H9 (cell line): ENCODE results near the gene ZNF230. TPM values are rescaled to one million over a fixed set of nuclear protein-coding genes. Genes with fewer than 3 reads are reported as not detected.

ENCODE experiments used
- DNase-seq: peaks from one replicate; pipeline ENCODE4 v3.0.0-alpha.2; 2017
- H2AFZ ChIP-seq: one replicate; pipeline ENCODE4 v1.6.1; 2013; ENCODE audit warnings: mild to moderate bottlenecking, low read length, control low read depth, moderate library complexity
- H2AK5ac ChIP-seq: 2 replicates; pipeline ENCODE4 v1.6.1; 2013; ENCODE audit warnings: low read length, control low read depth, mixed read lengths; ENCODE audit not compliant: insufficient read length
- H2BK120ac ChIP-seq: one replicate; pipeline ENCODE4 v1.6.1; 2013; ENCODE audit warnings: low read depth, mild to moderate bottlenecking, low read length, control low read depth, inconsistent platforms; ENCODE audit not compliant: poor library complexity, severe bottlenecking
- H2BK12ac ChIP-seq: 2 replicates; pipeline ENCODE4 v1.6.1; 2013; ENCODE audit warnings: low read length, control low read depth, mixed read lengths, low read depth; ENCODE audit not compliant: insufficient read length
- H2BK15ac ChIP-seq: 2 replicates; pipeline ENCODE4 v1.6.1; 2013; ENCODE audit warnings: low read depth, low read length, control low read depth
- H2BK20ac ChIP-seq: one replicate; pipeline ENCODE4 v1.6.1; 2013; ENCODE audit warnings: low read depth, mild to moderate bottlenecking, low read length, control low read depth, inconsistent platforms; ENCODE audit not compliant: poor library complexity, severe bottlenecking
- H2BK5ac ChIP-seq: 2 replicates; pipeline ENCODE4 v1.6.1; 2013; ENCODE audit warnings: low read length, control low read depth, mixed read lengths; ENCODE audit not compliant: insufficient read length
- H3K14ac ChIP-seq: 2 replicates; pipeline ENCODE4 v1.6.1; 2013; ENCODE audit warnings: low read length, control low read depth; ENCODE audit not compliant: insufficient read depth
- H3K18ac ChIP-seq: 2 replicates; pipeline ENCODE4 v1.6.1; 2013; ENCODE audit warnings: low read depth, mild to moderate bottlenecking, mixed read lengths, low read length, control low read depth; ENCODE audit not compliant: insufficient read length
- H3K23ac ChIP-seq: 2 replicates; pipeline ENCODE4 v1.6.1; 2013; ENCODE audit warnings: low read length, control low read depth, mixed read lengths, low read depth; ENCODE audit not compliant: insufficient read length
- H3K23me2 ChIP-seq: 2 replicates; pipeline ENCODE4 v1.6.1; 2013; ENCODE audit warnings: low read depth, mild to moderate bottlenecking, mixed read lengths, low read length, control low read depth; ENCODE audit not compliant: insufficient read length, poor library complexity, severe bottlenecking
- H3K27ac ChIP-seq: 2 replicates; pipeline ENCODE4 v1.5.1; 2013; ENCODE audit warnings: low read length, control low read depth, mixed read lengths, low read depth; ENCODE audit not compliant: insufficient read length
- H3K27me3 ChIP-seq: 2 replicates; pipeline ENCODE4 v1.6.1; 2013; ENCODE audit warnings: low read length, control low read depth, inconsistent platforms; ENCODE audit not compliant: insufficient read depth
- H3K4ac ChIP-seq: 2 replicates; pipeline ENCODE4 v1.6.1; 2013; ENCODE audit warnings: low read depth, mild to moderate bottlenecking, control low read depth, inconsistent platforms, low read length, moderate library complexity
- H3K4me1 ChIP-seq: 2 replicates; pipeline ENCODE4 v1.6.1; 2013; ENCODE audit warnings: low read length, control low read depth, inconsistent platforms; ENCODE audit not compliant: insufficient read depth
- H3K4me2 ChIP-seq: 2 replicates; pipeline ENCODE4 v1.6.1; 2013; ENCODE audit warnings: low read length, control low read depth, mixed read lengths; ENCODE audit not compliant: insufficient read length, insufficient read depth
- H3K56ac ChIP-seq: 2 replicates; pipeline ENCODE4 v1.6.1; 2013; ENCODE audit warnings: low read depth, mild to moderate bottlenecking, mixed read lengths, low read length, control low read depth; ENCODE audit not compliant: insufficient read length
- H3K79me1 ChIP-seq: 2 replicates; pipeline ENCODE4 v1.6.1; 2013; ENCODE audit warnings: low read depth, mild to moderate bottlenecking, moderate library complexity, low read length, control low read depth, inconsistent platforms; ENCODE audit not compliant: insufficient read depth, poor library complexity, severe bottlenecking
- H3K79me2 ChIP-seq: 2 replicates; pipeline ENCODE4 v1.6.1; 2013; ENCODE audit warnings: low read length, control low read depth, inconsistent platforms; ENCODE audit not compliant: insufficient read depth
- H3K9ac ChIP-seq: 2 replicates; pipeline ENCODE4 v1.6.1; 2013; ENCODE audit warnings: low read length, control low read depth, mixed read lengths; ENCODE audit not compliant: insufficient read length; ENCODE audit errors: extremely low read depth
- H3K9me3 ChIP-seq: one replicate; pipeline ENCODE4 v1.6.1; 2013; ENCODE audit warnings: low read depth, low read length, inconsistent platforms; ENCODE audit not compliant: control insufficient read depth
- H3T11ph ChIP-seq: one replicate; pipeline ENCODE4 v1.6.1; 2013; ENCODE audit warnings: mild to moderate bottlenecking, low read length, control low read depth, inconsistent platforms
- H4K20me1 ChIP-seq: one replicate; pipeline ENCODE4 v1.6.1; 2013; ENCODE audit not compliant: control insufficient read depth, insufficient read length, insufficient read depth
- H4K5ac ChIP-seq: 2 replicates; pipeline ENCODE4 v1.6.1; 2013; ENCODE audit warnings: low read depth, mild to moderate bottlenecking, mixed read lengths, low read length, control low read depth; ENCODE audit not compliant: insufficient read length
- H4K8ac ChIP-seq: replicated peaks from 2 replicates; pipeline ENCODE4 v1.6.1; 2013; ENCODE audit warnings: low read length, control low read depth, mixed read lengths, low read depth; ENCODE audit not compliant: insufficient read length
- H4K91ac ChIP-seq: 2 replicates; pipeline ENCODE4 v1.6.1; 2013; ENCODE audit warnings: low read depth, mild to moderate bottlenecking, moderate library complexity, mixed read lengths, low read length, control low read depth; ENCODE audit not compliant: insufficient read length
- H3K27ac Mint-ChIP-seq, 3 experiments: 2 replicates in 2 of 3; 3 replicates in 1 of 3; pipeline ENCODE4 v1.8.0; 2020 to 2021; ENCODE audit warnings: mixed read lengths in 3 of 3, mild to moderate bottlenecking in 1 of 3, moderate library complexity in 1 of 3
- H3K27me3 Mint-ChIP-seq: 2 replicates; pipeline ENCODE4 v1.8.0; 2021; ENCODE audit warnings: low read depth, mild to moderate bottlenecking, moderate library complexity, mixed read lengths
- H3K36me3 Mint-ChIP-seq, 3 experiments: 2 replicates in 2 of 3; 3 replicates in 1 of 3; pipeline ENCODE4 v1.8.0; 2020 to 2021; ENCODE audit warnings: low read depth in 3 of 3, mixed read lengths in 3 of 3; ENCODE audit not compliant: insufficient read depth in 1 of 3
- H3K4me1 Mint-ChIP-seq, 2 experiments: 2 replicates each; pipeline ENCODE4 v1.8.0; 2020; ENCODE audit warnings: mixed read lengths in 2 of 2
- H3K4me3 Mint-ChIP-seq, 2 experiments: 2 replicates in 1 of 2; 3 replicates in 1 of 2; pipeline ENCODE4 v1.8.0; 2020 to 2021; ENCODE audit warnings: mild to moderate bottlenecking in 2 of 2, mixed read lengths in 2 of 2, moderate library complexity in 1 of 2
- H3K9me3 Mint-ChIP-seq, 2 experiments: 2 replicates in 1 of 2; 3 replicates in 1 of 2; pipeline ENCODE4 v1.8.0; 2020; ENCODE audit warnings: mild to moderate bottlenecking in 2 of 2, mixed read lengths in 2 of 2, moderate library complexity in 1 of 2
- WGBS: extraction: QIAGEN DNeasy Blood & Tissue Kit; methylation state at CpG from one replicate; pipeline ENCODE4 v1.1.7; 2013; ENCODE audit warnings: missing lambda C conversion rate, low lambda C conversion rate, mixed read lengths; ENCODE audit not compliant: insufficient read length; ENCODE audit errors: extremely low coverage; 5-methylcytosine and 5-hydroxymethylcytosine counted together
- total RNA-seq: library from RNA; stranded (reverse); gene quantifications from 2 replicates; pipeline ENCODE4 v1.2.1, GENCODE V29; 2021
- TF ChIP-seq, protein P1 (sequence below): fragments of 200-600 bp; sonication (generic); conservative IDR thresholded peaks from 3 replicates; pipeline ENCODE4 v1.8.0; 2021; ENCODE audit warnings: antibody characterized with exemption, mild to moderate bottlenecking

ZNF230 gene
- total RNA-seq, 1 experiment from 2014 or later: 3.1 TPM

DNA sequence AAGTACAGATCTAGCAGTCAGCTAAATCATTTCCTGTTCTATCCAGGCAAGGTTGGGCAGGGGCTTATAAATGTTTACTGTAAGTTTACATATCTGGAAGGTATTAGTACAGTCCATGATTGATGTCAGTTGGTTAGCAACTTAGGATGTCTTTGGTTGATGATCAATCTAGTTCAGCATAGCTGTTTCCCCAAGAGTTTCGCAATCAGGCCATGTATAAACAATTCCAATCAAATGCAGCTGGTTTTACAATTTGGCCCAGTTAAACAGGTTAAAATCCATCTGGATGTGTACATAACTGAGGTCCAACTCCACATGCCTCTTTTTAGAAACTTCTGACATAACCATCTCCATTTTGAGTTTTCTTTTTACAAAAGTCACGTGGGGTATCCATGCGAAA lies 44.9 kb upstream of the ZNF230 start:
- H3K27ac ChIP-seq: no peak overlapping the region
- H3K9me3 ChIP-seq: peaks cover 30% of the 10 kb centered on the region
- no peak overlapping the region for H4K8ac ChIP-seq
- H3T11ph ChIP-seq: no peak overlapping the region
- H3K79me1 ChIP-seq: peaks cover 3% of the 10 kb centered on the region
- H2AFZ ChIP-seq: no peak overlapping the region
- Mint-ChIP-seq H3K36me3 (peaks cover 49 to 62% (median 52%) of the 10 kb centered on the region in 3 experiments), H3K4me3 (no peak overlapping the region), H3K4me1 (no peaks in the 10 kb centered on the region), H3K27ac (no peak overlapping the region), H3K9me3 (peaks cover 39 to 61% of the 10 kb centered on the region in 2 experiments), H3K27me3 (no peaks in the 10 kb centered on the region; the same call in 1 of the 2 replicates)
- no peak overlapping the region for H2BK12ac ChIP-seq
- H2BK20ac ChIP-seq: no peak overlapping the region
- TF ChIP-seq, protein P1, sequence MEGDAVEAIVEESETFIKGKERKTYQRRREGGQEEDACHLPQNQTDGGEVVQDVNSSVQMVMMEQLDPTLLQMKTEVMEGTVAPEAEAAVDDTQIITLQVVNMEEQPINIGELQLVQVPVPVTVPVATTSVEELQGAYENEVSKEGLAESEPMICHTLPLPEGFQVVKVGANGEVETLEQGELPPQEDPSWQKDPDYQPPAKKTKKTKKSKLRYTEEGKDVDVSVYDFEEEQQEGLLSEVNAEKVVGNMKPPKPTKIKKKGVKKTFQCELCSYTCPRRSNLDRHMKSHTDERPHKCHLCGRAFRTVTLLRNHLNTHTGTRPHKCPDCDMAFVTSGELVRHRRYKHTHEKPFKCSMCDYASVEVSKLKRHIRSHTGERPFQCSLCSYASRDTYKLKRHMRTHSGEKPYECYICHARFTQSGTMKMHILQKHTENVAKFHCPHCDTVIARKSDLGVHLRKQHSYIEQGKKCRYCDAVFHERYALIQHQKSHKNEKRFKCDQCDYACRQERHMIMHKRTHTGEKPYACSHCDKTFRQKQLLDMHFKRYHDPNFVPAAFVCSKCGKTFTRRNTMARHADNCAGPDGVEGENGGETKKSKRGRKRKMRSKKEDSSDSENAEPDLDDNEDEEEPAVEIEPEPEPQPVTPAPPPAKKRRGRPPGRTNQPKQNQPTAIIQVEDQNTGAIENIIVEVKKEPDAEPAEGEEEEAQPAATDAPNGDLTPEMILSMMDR: no peak
- H3K23ac ChIP-seq: no peak overlapping the region
- no peaks in the 10 kb centered on the region for H3K27me3 ChIP-seq
- no peak overlapping the region for H2BK5ac ChIP-seq
- no peak overlapping the region for H2AK5ac ChIP-seq
- no peak overlapping the region for H3K4me2 ChIP-seq
- H2BK120ac ChIP-seq: no peak overlapping the region
- no peak overlapping the region for H2BK15ac ChIP-seq
- H3K9ac ChIP-seq: no peak overlapping the region
- H3K23me2 ChIP-seq: no peaks in the 10 kb centered on the region
- H4K5ac ChIP-seq: no peak overlapping the region
- H3K4ac ChIP-seq: no peak overlapping the region
- H3K4me1 ChIP-seq: no peaks in the 10 kb centered on the region
- H3K56ac ChIP-seq: no peak overlapping the region
- no peak overlapping the region for H3K14ac ChIP-seq
- H3K79me2 ChIP-seq: no peaks in the 10 kb centered on the region
- DNase-seq: no peak
- no peak overlapping the region for H3K18ac ChIP-seq
- WGBS: no CpG with 5 or more reads among the region's 3 CpGs
- no peaks in the 10 kb centered on the region for H4K20me1 ChIP-seq
- H4K91ac ChIP-seq: no peak overlapping the region
